Stimulated activated CD8-positive, alpha-beta memory T cell treated with anti-CD3 and anti-CD28 coated beads, Interleukin-12 subunit alpha, Interleukin-12 subunit beta, amount 100 ng/mL, for 24 hours (primary cell): ENCODE data around the gene DUXA.
"Not testable (repeated sequence)": the region's sequence is repeated elsewhere in the genome, so short reads cannot be mapped to it uniquely, and the experiment has no call there.

Experiments
- DNase-seq: peaks from one replicate; pipeline ENCODE4 v3.0.0-alpha.2; 2020; ENCODE audit errors: extremely low read depth

The DUXA gene

GRCh38 chr19:57167385-57167784, at the start of gene DUXA:
TSS of gene DUXA (minus strand) at chr19:57167485. CDS start at chr19:57167443, 42 bp downstream.
- no peak for DNase-seq

GRCh38 chr19:57212109-57212508, 44.8 kb upstream of the DUXA start:
- DNase-seq: no peak

GRCh38 chr19:57210381-57210780, 43.1 kb upstream of the DUXA start:
- DNase-seq: no peak

- no peak for DNase-seq
Observed at GRCh38 chr19:57202160-57202559, 34.9 kb upstream of the DUXA start.

DNA sequence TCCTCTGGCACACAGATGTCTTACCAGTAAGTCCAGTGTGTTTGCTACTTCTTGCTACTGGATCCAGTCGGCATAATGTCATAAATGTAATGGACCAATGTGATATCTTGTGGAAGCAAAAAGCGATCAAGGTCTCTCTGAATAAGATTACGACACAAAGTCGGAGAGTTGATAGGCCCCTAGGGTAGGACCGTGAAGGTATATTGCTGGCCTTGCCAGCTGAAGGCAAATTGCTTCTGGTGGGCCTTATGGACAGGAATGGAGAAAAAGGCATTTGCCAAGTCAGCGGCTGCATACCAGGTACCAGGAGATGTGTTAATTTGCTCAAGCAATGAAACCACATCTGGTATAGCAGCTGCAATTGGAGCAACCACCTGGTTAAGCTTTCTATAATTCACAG, 30.6 kb upstream of the DUXA start:
- not testable (repeated sequence) for DNase-seq

GRCh38 chr19:57192993-57193392, 25.7 kb upstream of the DUXA start:
- no peak for DNase-seq

- DNase-seq: no peak
Observed at GRCh38 chr19:57192077-57192420, 24.8 kb upstream of the DUXA start.

GRCh38 chr19:57191141-57192076, 24.1 kb upstream of the DUXA start, which contains the start of gene ZNF264:
TSS of gene ZNF264 (plus strand) at chr19:57191500. CDS start at chr19:57191914, 414 bp downstream.
- DNase-seq: peak; percentile 76

GRCh38 chr19:57190301-57190700, 23.0 kb upstream of the DUXA start:
- DNase-seq: no peak

- DNase-seq: no peak
Observed at GRCh38 chr19:57171551-57172081, 4.3 kb upstream of the DUXA start.

DNA sequence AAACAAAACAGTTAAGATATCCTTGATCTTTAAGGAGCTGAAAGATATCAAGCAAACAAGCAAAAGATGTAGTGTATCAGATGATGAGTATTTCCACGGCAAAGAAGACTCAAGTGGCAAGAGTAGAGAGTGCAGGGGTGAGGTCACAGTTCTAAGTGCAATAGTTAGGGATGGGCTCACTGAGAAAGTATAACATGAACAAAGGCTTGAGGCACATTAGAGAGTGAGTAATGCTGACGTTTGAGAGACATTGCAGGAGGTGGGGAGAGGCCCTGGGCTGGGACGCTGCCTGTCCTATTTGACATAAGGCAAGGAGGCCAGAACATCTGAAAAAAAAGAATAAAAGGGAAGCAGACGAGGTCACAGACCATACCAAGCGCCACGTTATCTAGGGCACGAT, 1.4 kb downstream of the DUXA start:
- no peak for DNase-seq

DNA sequence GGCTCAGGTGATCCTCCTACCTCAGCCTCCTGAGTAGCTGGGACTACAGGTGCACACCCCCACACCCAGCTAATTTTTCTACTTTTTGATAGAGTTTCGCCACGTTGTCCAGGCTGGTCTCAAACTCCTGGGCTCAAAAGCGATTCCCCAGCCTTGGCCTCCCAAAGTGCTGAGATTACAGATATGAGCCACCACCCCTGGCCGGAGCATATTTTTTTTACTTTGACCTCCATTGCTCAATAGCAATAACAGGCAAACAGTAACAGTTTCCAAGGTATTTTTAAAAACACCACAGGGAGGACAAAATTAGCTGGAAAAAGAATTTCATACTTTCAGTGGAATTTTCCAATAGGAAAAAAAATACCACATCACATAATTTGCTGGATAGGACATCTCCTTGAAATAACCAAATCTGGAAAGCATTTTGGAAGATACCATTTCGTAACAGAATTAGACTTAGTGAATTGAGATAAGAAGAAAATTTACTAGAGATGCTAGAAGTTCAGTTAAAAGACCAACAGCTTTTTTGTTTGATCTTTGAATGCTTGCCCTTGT, 5.2 kb downstream of the DUXA start:
- no peak for DNase-seq

DNA sequence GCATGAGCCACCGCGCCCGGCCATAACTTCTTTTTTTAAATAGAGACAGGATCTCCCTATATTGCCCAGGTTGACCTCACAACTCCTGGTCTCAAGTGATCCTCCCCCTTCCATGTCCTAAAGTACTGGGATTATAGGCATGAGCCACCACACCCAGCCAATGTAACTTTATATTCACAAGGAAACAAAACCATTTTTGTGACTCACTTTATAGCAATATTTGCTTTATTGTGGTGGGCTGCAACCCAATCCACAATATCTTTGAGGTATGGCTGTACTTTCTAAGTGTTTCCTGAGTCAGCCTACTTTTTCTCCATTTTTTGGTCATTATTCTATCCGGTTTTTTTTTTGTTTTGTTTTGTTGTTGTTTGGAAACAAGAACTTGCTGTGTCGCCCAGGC, 14.4 kb downstream of the DUXA start:
- no peak for DNase-seq

DNA sequence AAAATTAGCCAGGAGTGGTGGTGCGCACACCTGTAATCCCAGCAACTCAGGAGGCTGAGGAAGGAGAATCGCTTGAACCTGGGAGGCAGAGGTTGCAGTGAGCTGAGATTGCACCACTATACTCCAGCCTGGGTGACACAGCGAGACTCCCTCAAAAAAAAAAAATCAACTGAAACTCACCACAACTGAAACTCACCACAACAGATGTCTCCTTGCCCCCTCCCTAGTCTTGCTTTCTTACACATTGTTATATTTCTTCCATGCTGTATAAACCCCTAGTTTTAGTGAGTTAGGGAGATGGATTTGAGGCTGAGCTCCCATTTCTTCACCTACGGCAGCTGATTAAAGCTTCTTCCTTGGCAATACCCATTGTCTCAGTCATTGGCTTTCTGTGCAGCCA, 25.6 kb downstream of the DUXA start:
- no peak for DNase-seq

DNA sequence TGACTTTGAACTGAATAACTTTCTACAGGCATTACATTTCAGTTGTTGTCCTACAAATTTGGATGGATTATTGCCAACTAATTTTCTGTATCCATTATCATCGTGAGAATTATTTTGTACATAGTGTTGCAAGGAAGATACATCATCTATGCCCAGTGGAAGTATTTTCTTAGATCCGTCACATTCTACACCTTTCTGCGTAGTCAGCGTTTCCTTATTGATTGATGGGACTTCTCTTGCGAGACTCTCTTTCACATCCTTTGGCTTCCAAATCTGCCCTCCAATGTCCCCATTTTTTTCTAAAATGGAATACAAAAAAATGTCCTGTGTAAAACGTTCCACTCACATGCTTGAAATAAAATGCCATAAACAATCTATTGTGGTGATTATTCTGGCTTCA, 31.5 kb downstream of the DUXA start:
- DNase-seq: no peak

DNA sequence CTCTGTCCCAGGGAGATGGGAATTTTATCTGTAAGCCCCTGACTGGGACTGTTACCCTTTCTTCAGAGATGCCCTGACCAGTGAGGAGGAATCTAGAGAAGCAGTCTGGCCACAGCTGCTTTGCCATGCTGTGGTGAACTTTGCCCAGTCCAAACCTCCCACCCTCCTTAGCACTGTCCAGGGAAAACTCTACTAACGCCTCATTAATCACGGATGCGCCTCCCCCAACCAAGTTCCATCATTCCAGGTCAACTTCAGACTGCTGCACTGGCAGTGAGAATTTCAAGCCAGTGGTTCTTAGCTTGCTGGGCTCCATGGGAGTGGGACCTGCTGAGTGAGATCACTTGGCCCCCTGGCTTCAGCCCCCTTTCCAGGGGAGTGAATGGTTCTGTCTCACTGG, 39.9 kb downstream of the DUXA start:
- DNase-seq: not testable (repeated sequence)

GRCh38 chr19:57123882-57124281, 43.4 kb downstream of the DUXA start:
- DNase-seq: no peak

DNA sequence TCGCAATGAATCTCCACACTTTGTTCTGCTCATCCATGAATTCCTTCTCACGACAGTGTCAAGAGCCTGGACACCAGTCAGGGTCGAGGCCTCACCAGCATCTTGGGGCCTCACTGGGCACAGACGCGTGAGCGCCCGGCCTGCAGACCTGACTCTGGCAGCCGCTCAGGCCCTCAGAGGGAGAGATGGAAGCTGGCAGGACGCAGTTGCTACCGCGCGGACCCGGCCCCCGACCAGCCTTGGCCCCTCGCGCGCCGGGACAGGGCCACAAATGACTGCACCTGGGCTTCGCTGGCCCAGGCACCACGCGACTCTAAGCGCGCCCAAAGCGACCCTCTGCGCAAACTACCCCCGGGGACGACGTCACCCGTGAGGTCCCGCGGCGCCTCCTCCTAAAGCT, 48.4 kb downstream of the DUXA start:
- DNase-seq: no peak

GRCh38 chr19:57113501-57113900, 53.8 kb downstream of the DUXA start:
- DNase-seq: not testable (repeated sequence)

DNA sequence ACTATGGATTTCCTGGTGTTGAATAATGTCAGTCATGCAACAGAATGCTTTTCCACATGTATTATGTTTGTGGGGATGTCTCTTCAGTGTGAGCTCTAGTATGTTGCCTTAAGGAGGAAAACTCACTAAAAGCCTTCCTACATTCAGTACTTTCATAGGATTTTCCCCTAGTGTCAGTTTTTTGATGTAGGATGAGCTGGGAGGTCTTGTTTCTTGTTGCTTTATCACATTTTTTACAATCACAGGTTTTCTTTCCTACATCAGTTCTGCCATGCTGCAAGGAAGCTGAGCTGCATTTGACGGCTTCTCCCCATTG, 56.0 kb downstream of the DUXA start:
- no peak for DNase-seq

DNA sequence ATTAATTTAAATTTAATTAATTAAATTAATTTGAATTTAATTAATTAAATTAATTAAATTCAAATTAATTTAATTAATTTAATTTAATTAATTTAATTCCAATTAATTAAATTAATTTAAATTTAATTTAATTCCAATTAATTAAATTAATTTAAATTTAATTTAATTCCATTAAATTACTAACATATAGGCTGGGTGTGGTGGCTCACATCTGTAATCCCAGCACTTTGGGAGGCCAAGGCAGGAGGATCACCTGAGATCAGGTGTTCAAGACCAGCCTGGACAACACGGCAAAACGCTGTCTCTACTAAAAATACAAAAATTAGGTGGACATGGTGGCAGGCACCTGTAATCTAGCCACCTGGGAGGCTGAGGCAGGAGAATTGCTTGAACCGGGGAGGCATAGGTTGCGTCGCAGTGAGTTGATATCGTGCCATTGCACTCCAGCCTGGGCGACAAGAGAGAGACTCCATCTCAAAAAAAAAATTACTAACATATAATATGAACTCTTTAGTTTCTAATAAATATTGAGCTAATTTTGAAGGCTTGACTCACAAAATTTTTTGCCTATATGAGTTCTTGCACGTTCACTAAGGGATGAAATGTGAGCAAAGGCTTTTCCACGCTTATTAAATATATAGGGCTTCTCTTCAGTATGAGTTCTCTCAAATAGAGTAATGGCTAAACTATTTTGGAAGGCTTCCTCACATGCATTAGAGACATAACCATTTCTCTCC, 56.5 kb downstream of the DUXA start:
- no peak for DNase-seq

DNA sequence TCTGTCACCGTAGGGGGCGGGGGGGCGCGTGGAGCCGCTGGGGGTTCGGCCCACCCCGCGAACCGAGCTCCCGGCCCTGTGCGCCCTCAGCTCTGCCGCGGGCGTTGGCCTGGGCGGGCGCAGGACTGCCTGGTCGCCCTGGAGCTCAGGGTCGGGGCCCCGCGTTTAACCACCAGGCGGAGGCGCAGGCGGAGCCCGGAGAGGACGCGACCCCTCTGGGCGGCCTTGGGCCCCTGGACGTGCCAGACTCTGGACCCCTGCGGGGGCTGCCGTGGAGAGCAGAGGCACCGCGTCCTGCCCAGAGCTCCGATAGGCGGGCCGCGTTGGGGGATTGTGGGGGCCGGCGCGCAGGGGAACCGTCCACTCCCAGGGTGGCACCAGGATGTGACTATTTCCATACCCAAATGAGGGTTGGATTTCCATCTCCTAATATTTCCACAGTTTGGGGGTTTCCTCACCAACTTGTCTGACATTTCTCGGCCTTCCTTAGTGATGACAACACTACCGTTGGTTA, 60.5 kb downstream of the DUXA start:
- DNase-seq: no peak
